Gastrocnemius medialis (tissue), 4 donors: Measurements from ENCODE around the gene R3HDM2.

Source experiments
- POLR2A ChIP-seq, 2 donors: fragments of 450-650 bp; IDR thresholded peaks; one replicate each; pipeline ENCODE4 v1.6.1; 2017; ENCODE audit warnings: antibody characterized with exemption in 2 of 2, mild to moderate bottlenecking in 2 of 2, moderate library complexity in 2 of 2
- TF ChIP-seq, protein P1 (sequence below), 5 experiments: fragments of 450-650 bp in 3 of 5; fragments of 200-600 bp in 2 of 5; sonication (generic) in 2 of 5; IDR thresholded peaks in 4 of 5; conservative IDR thresholded peaks in 1 of 5; 1 replicate in 4 of 5; 2 replicates in 1 of 5; pipeline ENCODE4 v1.5.1; 2016 to 2019; ENCODE audit warnings: antibody characterized with exemption in 5 of 5, mild to moderate bottlenecking in 3 of 5, moderate library complexity in 3 of 5

DNA sequence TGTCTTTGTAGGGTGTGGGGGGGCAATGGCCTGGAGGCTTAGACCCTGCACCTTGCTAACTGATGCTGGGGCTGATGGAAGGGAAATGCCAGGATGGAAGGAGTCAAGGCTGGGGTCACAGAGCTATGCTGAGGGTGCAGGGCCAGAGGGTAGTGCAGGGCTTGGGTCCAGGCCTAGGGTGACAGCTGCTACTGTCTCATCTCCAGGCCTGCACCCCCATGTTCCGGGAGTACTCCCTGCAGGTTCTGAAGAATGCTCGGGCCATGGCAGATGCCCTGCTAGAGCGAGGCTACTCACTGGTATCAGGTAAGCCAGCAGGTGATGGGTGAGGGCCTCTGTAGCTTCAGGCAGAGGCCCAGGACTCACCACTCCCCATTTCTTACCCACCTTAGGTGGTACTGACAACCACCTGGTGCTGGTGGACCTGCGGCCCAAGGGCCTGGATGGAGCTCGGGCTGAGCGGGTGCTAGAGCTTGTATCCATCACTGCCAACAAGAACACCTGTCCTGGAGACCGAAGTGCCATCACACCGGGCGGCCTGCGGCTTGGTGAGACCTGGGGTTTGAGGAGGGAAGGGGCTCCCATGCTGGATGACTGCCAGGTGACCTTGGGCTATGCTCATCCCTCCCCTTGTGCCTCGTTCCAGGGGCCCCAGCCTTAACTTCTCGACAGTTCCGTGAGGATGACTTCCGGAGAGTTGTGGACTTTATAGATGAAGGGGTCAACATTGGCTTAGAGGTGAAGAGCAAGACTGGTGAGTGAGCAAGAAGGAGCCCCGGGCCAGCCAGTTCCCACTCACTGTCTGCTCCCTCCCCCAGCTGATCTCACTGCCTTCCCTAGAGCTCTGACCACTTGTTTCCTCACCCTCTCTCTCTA lies 197.2 kb downstream of the R3HDM2 start:
- TF ChIP-seq, protein P1, sequence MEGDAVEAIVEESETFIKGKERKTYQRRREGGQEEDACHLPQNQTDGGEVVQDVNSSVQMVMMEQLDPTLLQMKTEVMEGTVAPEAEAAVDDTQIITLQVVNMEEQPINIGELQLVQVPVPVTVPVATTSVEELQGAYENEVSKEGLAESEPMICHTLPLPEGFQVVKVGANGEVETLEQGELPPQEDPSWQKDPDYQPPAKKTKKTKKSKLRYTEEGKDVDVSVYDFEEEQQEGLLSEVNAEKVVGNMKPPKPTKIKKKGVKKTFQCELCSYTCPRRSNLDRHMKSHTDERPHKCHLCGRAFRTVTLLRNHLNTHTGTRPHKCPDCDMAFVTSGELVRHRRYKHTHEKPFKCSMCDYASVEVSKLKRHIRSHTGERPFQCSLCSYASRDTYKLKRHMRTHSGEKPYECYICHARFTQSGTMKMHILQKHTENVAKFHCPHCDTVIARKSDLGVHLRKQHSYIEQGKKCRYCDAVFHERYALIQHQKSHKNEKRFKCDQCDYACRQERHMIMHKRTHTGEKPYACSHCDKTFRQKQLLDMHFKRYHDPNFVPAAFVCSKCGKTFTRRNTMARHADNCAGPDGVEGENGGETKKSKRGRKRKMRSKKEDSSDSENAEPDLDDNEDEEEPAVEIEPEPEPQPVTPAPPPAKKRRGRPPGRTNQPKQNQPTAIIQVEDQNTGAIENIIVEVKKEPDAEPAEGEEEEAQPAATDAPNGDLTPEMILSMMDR (IDR thresholded peaks at IDR 0.05 in 4 of 5, conservative IDR thresholded peaks at IDR 0.05 in 1 of 5), result no peak
- TF ChIP-seq POLR2A (IDR thresholded peaks at IDR 0.05), result no peak
